ENCODE data around the gene HECW1. TPM values are rescaled to one million over a fixed set of nuclear protein-coding genes. Genes with fewer than 3 reads are reported as not detected.
A peak's percentile ranks its signal among the peaks of the same experiment; 100 is the strongest.

The HECW1 gene
- total RNA-seq, 1 donor from 2014 or later, result 0.11 TPM

- Mint-ChIP-seq H3K4me3 (peak overlapping the region; percentile 0), H3K27ac (no peak overlapping the region), H3K9me3 (no peaks in the 10 kb centered on the region), H3K4me1 (peaks cover 36% of the 10 kb centered on the region), H3K27me3 (ENCODE audit: insufficient read depth, low read depth) (peaks cover 2% of the 10 kb centered on the region), H3K36me3 (no peaks in the 10 kb centered on the region)
- Histone ChIP-seq H3K9ac (no peak overlapping the region), H3K9me3 (ENCODE audit: low read depth) (no peaks in the 10 kb centered on the region), H3K36me3 (no peaks in the 10 kb centered on the region), H3K4me3 (no peak overlapping the region), H3K79me2 (ENCODE audit: low read depth) (no peaks in the 10 kb centered on the region), H3F3A (ENCODE audit: low read depth) (no peaks in the 10 kb centered on the region), H3K4me1 (peaks cover 3% of the 10 kb centered on the region), H3K27ac (no peak overlapping the region), H4K20me1 (ENCODE audit: low read depth) (no peaks in the 10 kb centered on the region), H3K4me2 (no peak overlapping the region), H3K27me3 (no peaks in the 10 kb centered on the region), H2AFZ (replicated peaks) (no peak overlapping the region)
- TF ChIP-seq EZH2phosphoT487 (IDR thresholded peaks at IDR 0.05), result no peak
- no peak for TF ChIP-seq EZH2 (IDR thresholded peaks at IDR 0.05)
- no peak for TF ChIP-seq CTCF (IDR thresholded peaks at IDR 0.05)
- no peak for DNase-seq (ENCODE audit: low spot score)
Measured at GRCh38 chr7:43513251-43513650, 400.8 kb downstream of the HECW1 start.

- no peak overlapping the region for H3K4me3 Mint-ChIP-seq
- peaks cover 6% of the 10 kb centered on the region for H3K27me3 Mint-ChIP-seq (ENCODE audit: insufficient read depth, low read depth)
- DNase-seq (ENCODE audit: low spot score), result no peak
- Histone ChIP-seq H3K36me3 (no peaks in the 10 kb centered on the region), H3K27me3 (no peaks in the 10 kb centered on the region), H3K4me1 (peaks cover 3% of the 10 kb centered on the region), H3K27ac (no peak overlapping the region), H3K4me2 (no peak overlapping the region), H2AFZ (replicated peaks) (no peak overlapping the region), H3K4me3 (no peak overlapping the region), H3K9me3 (ENCODE audit: low read depth) (no peaks in the 10 kb centered on the region), H3F3A (ENCODE audit: low read depth) (no peaks in the 10 kb centered on the region), H3K9ac (no peak overlapping the region), H3K79me2 (ENCODE audit: low read depth) (no peaks in the 10 kb centered on the region), H4K20me1 (ENCODE audit: low read depth) (no peaks in the 10 kb centered on the region)
- H3K27ac Mint-ChIP-seq, result no peak overlapping the region
- TF ChIP-seq CTCF (IDR thresholded peaks at IDR 0.05), result no peak
- TF ChIP-seq EZH2 (IDR thresholded peaks at IDR 0.05), result no peak
- TF ChIP-seq EZH2phosphoT487 (IDR thresholded peaks at IDR 0.05), result no peak
- no peaks in the 10 kb centered on the region for H3K36me3 Mint-ChIP-seq
- peaks cover 30% of the 10 kb centered on the region for H3K4me1 Mint-ChIP-seq
- no peaks in the 10 kb centered on the region for H3K9me3 Mint-ChIP-seq
Measured at GRCh38 chr7:43516581-43517342, 404.3 kb downstream of the HECW1 start.

GRCh38 chr7:43517464-43517863, 405.0 kb downstream of the HECW1 start:
- Histone ChIP-seq H3K27me3 (no peaks in the 10 kb centered on the region), H3K4me3 (no peak overlapping the region), H3K36me3 (no peaks in the 10 kb centered on the region), H3K9ac (no peak overlapping the region), H3F3A (ENCODE audit: low read depth) (no peaks in the 10 kb centered on the region), H3K4me1 (peaks cover 3% of the 10 kb centered on the region), H2AFZ (replicated peaks) (no peak overlapping the region), H3K79me2 (ENCODE audit: low read depth) (no peaks in the 10 kb centered on the region), H3K9me3 (ENCODE audit: low read depth) (no peaks in the 10 kb centered on the region), H4K20me1 (ENCODE audit: low read depth) (no peaks in the 10 kb centered on the region), H3K4me2 (no peak overlapping the region), H3K27ac (no peak overlapping the region)
- H3K27me3 Mint-ChIP-seq (ENCODE audit: insufficient read depth, low read depth), result peaks cover 6% of the 10 kb centered on the region
- no peak overlapping the region for H3K27ac Mint-ChIP-seq
- H3K9me3 Mint-ChIP-seq, result no peaks in the 10 kb centered on the region
- H3K4me1 Mint-ChIP-seq, result peaks cover 26% of the 10 kb centered on the region
- TF ChIP-seq EZH2phosphoT487 (IDR thresholded peaks at IDR 0.05) (no peak), CTCF (IDR thresholded peaks at IDR 0.05) (no peak), EZH2 (IDR thresholded peaks at IDR 0.05) (no peak)
- no peak overlapping the region for H3K4me3 Mint-ChIP-seq
- DNase-seq (ENCODE audit: low spot score), result no peak
- H3K36me3 Mint-ChIP-seq, result no peaks in the 10 kb centered on the region

Data from neural progenitor cell (in vitro differentiated cells).